ENCODE measurements around the gene KRTAP5-10.
A peak's percentile ranks its signal among the peaks of the same experiment; 100 is the strongest.
"Not testable (repeated sequence)": the region's sequence is repeated elsewhere in the genome, so short reads cannot be mapped to it uniquely, and the experiment has no call there.

Gene KRTAP5-10

GRCh38 chr11:71534711-71535608 lies 30.4 kb upstream of the KRTAP5-10 start:
- H3K9me3 ChIP-seq (ENCODE audit: control insufficient read depth, insufficient read depth, low read length); H3K36me3 ChIP-seq (ENCODE audit: control insufficient read depth, insufficient read depth, low read length); H3K4me1 ChIP-seq (ENCODE audit: control insufficient read depth, insufficient read depth, low read length); H3K27me3 ChIP-seq (ENCODE audit: control insufficient read depth, insufficient read depth, low read length); H3K4me3 ChIP-seq (ENCODE audit: low read depth, low read length); H3K9ac ChIP-seq (ENCODE audit: low read depth, low read length): not testable (repeated sequence)
- H3K27ac ChIP-seq (ENCODE audit: low read depth, low read length), result peak overlapping the region; percentile 10

- Histone ChIP-seq H3K9me3 (ENCODE audit: control insufficient read depth, insufficient read depth, low read length) (no peaks in the 10 kb centered on the region), H3K4me1 (ENCODE audit: control insufficient read depth, insufficient read depth, low read length) (no peaks in the 10 kb centered on the region), H3K9ac (ENCODE audit: low read depth, low read length) (no peak overlapping the region), H3K27ac (ENCODE audit: low read depth, low read length) (no peak overlapping the region), H3K4me3 (ENCODE audit: low read depth, low read length) (no peak overlapping the region), H3K27me3 (ENCODE audit: control insufficient read depth, insufficient read depth, low read length) (no peaks in the 10 kb centered on the region), H3K36me3 (ENCODE audit: control insufficient read depth, insufficient read depth, low read length) (no peaks in the 10 kb centered on the region)
These were observed 29.5 kb upstream of the KRTAP5-10 start for GRCh38 chr11:71535825-71536224.

GRCh38 chr11:71537537-71537936 lies 27.8 kb upstream of the KRTAP5-10 start:
- Histone ChIP-seq H3K36me3 (ENCODE audit: control insufficient read depth, insufficient read depth, low read length) (no peaks in the 10 kb centered on the region), H3K27me3 (ENCODE audit: control insufficient read depth, insufficient read depth, low read length) (no peaks in the 10 kb centered on the region), H3K4me3 (ENCODE audit: low read depth, low read length) (no peak overlapping the region), H3K9ac (ENCODE audit: low read depth, low read length) (no peak overlapping the region), H3K27ac (ENCODE audit: low read depth, low read length) (no peak overlapping the region), H3K9me3 (ENCODE audit: control insufficient read depth, insufficient read depth, low read length) (no peaks in the 10 kb centered on the region), H3K4me1 (ENCODE audit: control insufficient read depth, insufficient read depth, low read length) (no peaks in the 10 kb centered on the region)

GRCh38 chr11:71537977-71538665 lies 27.2 kb upstream of the KRTAP5-10 start, which contains the start of gene KRTAP5-8:
Gene KRTAP5-8 (plus strand): TSS chr11:71538025. CDS start chr11:71538056, 31 bp downstream.
- H3K9me3 ChIP-seq (ENCODE audit: control insufficient read depth, insufficient read depth, low read length), result not testable (repeated sequence)

GRCh38 chr11:71538666-71538990 lies 26.7 kb upstream of the KRTAP5-10 start:
- Histone ChIP-seq H3K36me3 (ENCODE audit: control insufficient read depth, insufficient read depth, low read length) (no peaks in the 10 kb centered on the region), H3K27me3 (ENCODE audit: control insufficient read depth, insufficient read depth, low read length) (no peaks in the 10 kb centered on the region), H3K9me3 (ENCODE audit: control insufficient read depth, insufficient read depth, low read length) (no peaks in the 10 kb centered on the region), H3K9ac (ENCODE audit: low read depth, low read length) (no peak overlapping the region), H3K4me3 (ENCODE audit: low read depth, low read length) (no peak overlapping the region), H3K4me1 (ENCODE audit: control insufficient read depth, insufficient read depth, low read length) (no peaks in the 10 kb centered on the region), H3K27ac (ENCODE audit: low read depth, low read length) (no peak overlapping the region)

More at GRCh38 chr11:71537977-71538665, 27.2 kb upstream of the KRTAP5-10 start, which contains the start of gene KRTAP5-8:
- not testable (repeated sequence) for H3K9ac ChIP-seq (ENCODE audit: low read depth, low read length); H3K27me3 ChIP-seq (ENCODE audit: control insufficient read depth, insufficient read depth, low read length); H3K27ac ChIP-seq (ENCODE audit: low read depth, low read length); H3K4me3 ChIP-seq (ENCODE audit: low read depth, low read length); H3K36me3 ChIP-seq (ENCODE audit: control insufficient read depth, insufficient read depth, low read length); H3K4me1 ChIP-seq (ENCODE audit: control insufficient read depth, insufficient read depth, low read length)

- H3K4me3 ChIP-seq (ENCODE audit: low read depth, low read length), result no peak overlapping the region
- no peak overlapping the region for H3K27ac ChIP-seq (ENCODE audit: low read depth, low read length)
- no peaks in the 10 kb centered on the region for H3K4me1 ChIP-seq (ENCODE audit: control insufficient read depth, insufficient read depth, low read length)
- H3K36me3 ChIP-seq (ENCODE audit: control insufficient read depth, insufficient read depth, low read length), result no peaks in the 10 kb centered on the region
- H3K9ac ChIP-seq (ENCODE audit: low read depth, low read length), result no peak overlapping the region
- H3K9me3 ChIP-seq (ENCODE audit: control insufficient read depth, insufficient read depth, low read length), result no peaks in the 10 kb centered on the region
- no peaks in the 10 kb centered on the region for H3K27me3 ChIP-seq (ENCODE audit: control insufficient read depth, insufficient read depth, low read length)
These were observed 26.3 kb upstream of the KRTAP5-10 start for GRCh38 chr11:71539017-71539416.

GRCh38 chr11:71539971-71540370 lies 25.4 kb upstream of the KRTAP5-10 start:
- not testable (repeated sequence) for H3K9me3 ChIP-seq (ENCODE audit: control insufficient read depth, insufficient read depth, low read length); H3K4me3 ChIP-seq (ENCODE audit: low read depth, low read length); H3K27ac ChIP-seq (ENCODE audit: low read depth, low read length); H3K27me3 ChIP-seq (ENCODE audit: control insufficient read depth, insufficient read depth, low read length); H3K4me1 ChIP-seq (ENCODE audit: control insufficient read depth, insufficient read depth, low read length); H3K9ac ChIP-seq (ENCODE audit: low read depth, low read length); H3K36me3 ChIP-seq (ENCODE audit: control insufficient read depth, insufficient read depth, low read length)

- not testable (repeated sequence) for H3K9me3 ChIP-seq (ENCODE audit: control insufficient read depth, insufficient read depth, low read length); H3K36me3 ChIP-seq (ENCODE audit: control insufficient read depth, insufficient read depth, low read length); H3K9ac ChIP-seq (ENCODE audit: low read depth, low read length); H3K4me1 ChIP-seq (ENCODE audit: control insufficient read depth, insufficient read depth, low read length); H3K4me3 ChIP-seq (ENCODE audit: low read depth, low read length); H3K27ac ChIP-seq (ENCODE audit: low read depth, low read length); H3K27me3 ChIP-seq (ENCODE audit: control insufficient read depth, insufficient read depth, low read length)
These were observed 24.6 kb upstream of the KRTAP5-10 start for GRCh38 chr11:71540521-71541304.

GRCh38 chr11:71542382-71542781 lies 23.0 kb upstream of the KRTAP5-10 start:
- no peaks in the 10 kb centered on the region for H3K36me3 ChIP-seq (ENCODE audit: control insufficient read depth, insufficient read depth, low read length)
- H3K27me3 ChIP-seq (ENCODE audit: control insufficient read depth, insufficient read depth, low read length), result no peaks in the 10 kb centered on the region
- 0 out of 2 replicates have a peak, but pooled peaks cover 3% of the 10 kb centered on the region for H3K9me3 ChIP-seq (ENCODE audit: control insufficient read depth, insufficient read depth, low read length)
- H3K9ac ChIP-seq (ENCODE audit: low read depth, low read length), result no peak overlapping the region
- no peak overlapping the region for H3K27ac ChIP-seq (ENCODE audit: low read depth, low read length)
- H3K4me1 ChIP-seq (ENCODE audit: control insufficient read depth, insufficient read depth, low read length), result peaks cover 6% of the 10 kb centered on the region; the same call in 1 of the 2 replicates
- no peak overlapping the region for H3K4me3 ChIP-seq (ENCODE audit: low read depth, low read length)

- no peak overlapping the region for H3K27ac ChIP-seq (ENCODE audit: low read depth, low read length)
- no peak overlapping the region for H3K4me3 ChIP-seq (ENCODE audit: low read depth, low read length)
- H3K4me1 ChIP-seq (ENCODE audit: control insufficient read depth, insufficient read depth, low read length), result peaks cover 6% of the 10 kb centered on the region; the same call in 1 of the 2 replicates
- no peaks in the 10 kb centered on the region for H3K36me3 ChIP-seq (ENCODE audit: control insufficient read depth, insufficient read depth, low read length)
- H3K9ac ChIP-seq (ENCODE audit: low read depth, low read length), result no peak overlapping the region
- H3K27me3 ChIP-seq (ENCODE audit: control insufficient read depth, insufficient read depth, low read length), result no peaks in the 10 kb centered on the region
- 0 out of 2 replicates have a peak, but pooled peaks cover 3% of the 10 kb centered on the region for H3K9me3 ChIP-seq (ENCODE audit: control insufficient read depth, insufficient read depth, low read length)
These were observed 22.2 kb upstream of the KRTAP5-10 start for GRCh38 chr11:71542879-71543777.

Data from HUES48 (cell line).